Trophoblast cell (in vitro differentiated cells and primary cell): ENCODE measurements around the gene TFF2.

Experiments used
- DNase-seq, 2 donors: peaks; one replicate each; pipeline ENCODE4 v3.0.0-alpha.2; 2016
- H2AFZ ChIP-seq: 2 replicates; pipeline ENCODE4 v1.6.1; 2013; ENCODE audit warnings: low read length, moderate library complexity, mild to moderate bottlenecking; ENCODE audit not compliant: insufficient read depth, poor library complexity
- H2AK5ac ChIP-seq: 2 replicates; pipeline ENCODE4 v1.6.1; 2013; ENCODE audit warnings: mild to moderate bottlenecking, low read length
- H2BK120ac ChIP-seq: 2 replicates; pipeline ENCODE4 v1.6.1; 2013; ENCODE audit warnings: low read length, mild to moderate bottlenecking, moderate library complexity; ENCODE audit not compliant: insufficient read depth, poor library complexity
- H2BK12ac ChIP-seq: 2 replicates; pipeline ENCODE4 v1.6.1; 2013; ENCODE audit warnings: mild to moderate bottlenecking, low read length, moderate library complexity
- H2BK5ac ChIP-seq: 2 replicates; pipeline ENCODE4 v1.6.1; 2013; ENCODE audit warnings: low read length, low read depth, moderate library complexity, mild to moderate bottlenecking; ENCODE audit not compliant: poor library complexity
- H3K14ac ChIP-seq: 2 replicates; pipeline ENCODE4 v1.6.1; 2013; ENCODE audit warnings: mild to moderate bottlenecking, low read length
- H3K18ac ChIP-seq: 2 replicates; pipeline ENCODE4 v1.6.1; 2013; ENCODE audit warnings: mild to moderate bottlenecking, low read length
- H3K23ac ChIP-seq: 2 replicates; pipeline ENCODE4 v1.6.1; 2013; ENCODE audit warnings: low read length
- H3K27ac ChIP-seq: 2 replicates; pipeline ENCODE4 v1.5.1; 2013; ENCODE audit warnings: low read depth, mild to moderate bottlenecking, inconsistent platforms, low read length, moderate library complexity
- H3K27me3 ChIP-seq: 2 replicates; pipeline ENCODE4 v1.6.1; 2013; ENCODE audit warnings: inconsistent platforms, mild to moderate bottlenecking, low read length, moderate library complexity; ENCODE audit not compliant: insufficient read depth
- H3K36me3 ChIP-seq, 2 experiments: 1 replicate in 1 of 2; 2 replicates in 1 of 2; pipeline ENCODE4 v1.6.1; 2013; ENCODE audit warnings: low read length in 2 of 2, mild to moderate bottlenecking in 2 of 2, moderate library complexity in 1 of 2; ENCODE audit not compliant: insufficient read depth in 2 of 2, control insufficient read depth in 1 of 2
- H3K4ac ChIP-seq: 2 replicates; pipeline ENCODE4 v1.6.1; 2013; ENCODE audit warnings: low read depth, mild to moderate bottlenecking, low read length, moderate library complexity
- H3K4me1 ChIP-seq, 2 experiments: 1 replicate in 1 of 2; 2 replicates in 1 of 2; pipeline ENCODE4 v1.6.1; 2013; ENCODE audit warnings: low read length in 2 of 2, mild to moderate bottlenecking in 2 of 2, moderate library complexity in 1 of 2; ENCODE audit not compliant: insufficient read depth in 2 of 2, control insufficient read depth in 1 of 2
- H3K4me2 ChIP-seq: 2 replicates; pipeline ENCODE4 v1.6.1; 2013; ENCODE audit warnings: inconsistent platforms, mild to moderate bottlenecking, low read length, moderate library complexity
- H3K4me3 ChIP-seq: 2 replicates; pipeline ENCODE4 v1.5.1; 2013; ENCODE audit warnings: mild to moderate bottlenecking, low read depth, low read length, inconsistent platforms
- H3K79me1 ChIP-seq: one replicate; pipeline ENCODE4 v1.6.1; 2013; ENCODE audit warnings: low read length
- H3K79me2 ChIP-seq: 2 replicates; pipeline ENCODE4 v1.6.1; 2013; ENCODE audit warnings: low read length, mild to moderate bottlenecking; ENCODE audit not compliant: control insufficient read depth, insufficient read depth, poor library complexity
- H3K9ac ChIP-seq: 2 replicates; pipeline ENCODE4 v1.6.1; 2013; ENCODE audit warnings: mild to moderate bottlenecking, low read length
- H3K9me3 ChIP-seq: 2 replicates; pipeline ENCODE4 v1.6.1; 2013; ENCODE audit warnings: low read depth, mild to moderate bottlenecking, control low read depth, inconsistent platforms, low read length; ENCODE audit not compliant: insufficient read depth
- H4K12ac ChIP-seq: 2 replicates; pipeline ENCODE4 v1.6.1; 2013; ENCODE audit warnings: low read depth, mild to moderate bottlenecking, low read length, moderate library complexity
- H4K8ac ChIP-seq: 2 replicates; pipeline ENCODE4 v1.6.1; 2013; ENCODE audit warnings: low read depth, mild to moderate bottlenecking, low read length, moderate library complexity
- H4K91ac ChIP-seq: one replicate; pipeline ENCODE4 v1.6.1; 2013; ENCODE audit warnings: low read depth, mild to moderate bottlenecking, low read length, moderate library complexity
- WGBS: extraction: QIAGEN DNeasy Blood & Tissue Kit; methylation state at CpG from one replicate; pipeline ENCODE4 v1.1.7; 2013; ENCODE audit warnings: missing lambda C conversion rate; ENCODE audit not compliant: insufficient read length, insufficient coverage; ENCODE audit errors: extremely low coverage; 5-methylcytosine and 5-hydroxymethylcytosine counted together

The TFF2 gene

GRCh38 chr21:42306366-42307035 lies 44.3 kb downstream of the TFF2 start:
- Histone ChIP-seq H3K9ac (no peak overlapping the region), H3K27me3 (no peaks in the 10 kb centered on the region), H3K18ac (no peak overlapping the region), H4K8ac (no peak overlapping the region), H3K23ac (no peak overlapping the region), H2BK5ac (no peak overlapping the region), H3K27ac (no peak overlapping the region), H3K36me3 (no peaks in the 10 kb centered on the region), H3K79me1 (no peaks in the 10 kb centered on the region), H3K9me3 (peaks cover 4% of the 10 kb centered on the region), H4K12ac (no peak overlapping the region), H3K4me1 (no peaks in the 10 kb centered on the region), H3K4ac (no peak overlapping the region), H2AFZ (no peak overlapping the region), H3K4me3 (no peak overlapping the region), H3K14ac (no peak overlapping the region), H3K79me2 (no peaks in the 10 kb centered on the region), H2BK12ac (no peak overlapping the region), H4K91ac (no peak overlapping the region), H3K4me2 (no peak overlapping the region), H2BK120ac (no peak overlapping the region), H2AK5ac (no peak overlapping the region)
- DNase-seq = no peak
- no CpG with 5 or more reads among the region's 17 CpGs for WGBS

GRCh38 chr21:42305707-42306147 lies 45.1 kb downstream of the TFF2 start:
- no peaks in the 10 kb centered on the region for H3K27me3 ChIP-seq
- H3K79me1 ChIP-seq = no peaks in the 10 kb centered on the region
- no peak overlapping the region for H2AFZ ChIP-seq
- no peak overlapping the region for H2BK12ac ChIP-seq
- no peak overlapping the region for H2BK120ac ChIP-seq
- H3K14ac ChIP-seq = no peak overlapping the region
- WGBS = no CpG with 5 or more reads among the region's 33 CpGs
- peaks cover 4% of the 10 kb centered on the region for H3K9me3 ChIP-seq
- no peak overlapping the region for H4K12ac ChIP-seq
- no peak overlapping the region for H2AK5ac ChIP-seq
- H3K79me2 ChIP-seq = no peaks in the 10 kb centered on the region
- no peaks in the 10 kb centered on the region for H3K4me1 ChIP-seq
- no peak overlapping the region for H3K27ac ChIP-seq
- no peak overlapping the region for H4K8ac ChIP-seq
- H4K91ac ChIP-seq = no peak overlapping the region
- H3K4me3 ChIP-seq = no peak overlapping the region
- H3K4ac ChIP-seq = no peak overlapping the region
- no peaks in the 10 kb centered on the region for H3K36me3 ChIP-seq
- no peak overlapping the region for H3K23ac ChIP-seq
- H2BK5ac ChIP-seq = no peak overlapping the region
- no peak for DNase-seq
- no peak overlapping the region for H3K9ac ChIP-seq
- no peak overlapping the region for H3K4me2 ChIP-seq
- no peak overlapping the region for H3K18ac ChIP-seq

GRCh38 chr21:42304556-42305454 lies 46.0 kb downstream of the TFF2 start:
- H3K79me2 ChIP-seq = no peaks in the 10 kb centered on the region
- no peak overlapping the region for H4K91ac ChIP-seq
- WGBS = no CpG with 5 or more reads among the region's 22 CpGs
- H3K27ac ChIP-seq = no peak overlapping the region
- H3K14ac ChIP-seq = no peak overlapping the region
- H3K4me2 ChIP-seq = no peak overlapping the region
- no peak overlapping the region for H3K4me3 ChIP-seq
- H3K4me1 ChIP-seq = no peaks in the 10 kb centered on the region
- H3K27me3 ChIP-seq = no peaks in the 10 kb centered on the region
- DNase-seq = no peak
- H2BK120ac ChIP-seq = no peak overlapping the region
- H3K79me1 ChIP-seq = no peaks in the 10 kb centered on the region
- no peak overlapping the region for H4K12ac ChIP-seq
- no peak overlapping the region for H4K8ac ChIP-seq
- peaks cover 2% of the 10 kb centered on the region for H3K9me3 ChIP-seq
- H3K9ac ChIP-seq = no peak overlapping the region
- H2BK12ac ChIP-seq = no peak overlapping the region
- H3K36me3 ChIP-seq = no peaks in the 10 kb centered on the region
- no peak overlapping the region for H2AFZ ChIP-seq
- H2AK5ac ChIP-seq = no peak overlapping the region
- H3K4ac ChIP-seq = no peak overlapping the region
- no peak overlapping the region for H3K18ac ChIP-seq
- no peak overlapping the region for H3K23ac ChIP-seq
- H2BK5ac ChIP-seq = no peak overlapping the region

- H2AK5ac ChIP-seq = no peak overlapping the region
- no peak overlapping the region for H3K4me3 ChIP-seq
- no peak overlapping the region for H3K18ac ChIP-seq
- H3K9ac ChIP-seq = no peak overlapping the region
- peaks cover 4% of the 10 kb centered on the region for H3K9me3 ChIP-seq
- no peak overlapping the region for H2AFZ ChIP-seq
- H3K27me3 ChIP-seq = no peaks in the 10 kb centered on the region
- H3K4ac ChIP-seq = no peak overlapping the region
- no peak overlapping the region for H4K12ac ChIP-seq
- no CpG with 5 or more reads among the region's 3 CpGs for WGBS
- H3K79me2 ChIP-seq = no peaks in the 10 kb centered on the region
- no peaks in the 10 kb centered on the region for H3K4me1 ChIP-seq
- no peak overlapping the region for H3K27ac ChIP-seq
- no peak overlapping the region for H2BK12ac ChIP-seq
- H3K36me3 ChIP-seq = no peaks in the 10 kb centered on the region
- no peak overlapping the region for H2BK120ac ChIP-seq
- H3K14ac ChIP-seq = no peak overlapping the region
- no peak for DNase-seq
- H3K79me1 ChIP-seq = no peaks in the 10 kb centered on the region
- no peak overlapping the region for H2BK5ac ChIP-seq
- no peak overlapping the region for H3K23ac ChIP-seq
- H3K4me2 ChIP-seq = no peak overlapping the region
- H4K91ac ChIP-seq = no peak overlapping the region
- H4K8ac ChIP-seq = no peak overlapping the region
Measured at GRCh38 chr21:42303443-42303842, 47.4 kb downstream of the TFF2 start.
